A549 (cell line): ENCODE data around the gene YKT6.
A peak's percentile ranks its signal among the peaks of the same experiment; 100 is the strongest.

ENCODE experiments used
- CHD2 ChIP-seq: fragments of 150-350 bp; IDR thresholded peaks from 2 replicates; pipeline ENCODE4 v1.6.1; 2014; ENCODE audit warnings: low read length; ENCODE audit not compliant: partially characterized antibody
- CTCF ChIP-seq: fragments of >200 bp; sonication (Bioruptor Twin); formaldehyde crosslinking; IDR thresholded peaks from 3 replicates; pipeline ENCODE4 v1.5.1; 2016
- ESRRA ChIP-seq: fragments of 150-350 bp; IDR thresholded peaks from 2 replicates; pipeline ENCODE4 v1.6.1; 2014; ENCODE audit warnings: mild to moderate bottlenecking, low read length, borderline replicate concordance
- POLR2A ChIP-seq: IDR thresholded peaks from 2 replicates; pipeline ENCODE4 v1.6.1; 2012; ENCODE audit warnings: mild to moderate bottlenecking, low read length

- no peak for TF ChIP-seq CHD2
- peak; percentile 83 for TF ChIP-seq CTCF
- no peak for TF ChIP-seq ESRRA
- TF ChIP-seq POLR2A = no peak
Observed at GRCh38 chr7:44240983-44241510, 40.3 kb downstream of the YKT6 start.
